ENCODE data around the gene PLEKHA7. TPM values are rescaled to one million over a fixed set of nuclear protein-coding genes. Genes with fewer than 3 reads are reported as not detected.

Gene PLEKHA7
- total RNA-seq, 1 experiment from 2014 or later, result 13.0 TPM

DNA sequence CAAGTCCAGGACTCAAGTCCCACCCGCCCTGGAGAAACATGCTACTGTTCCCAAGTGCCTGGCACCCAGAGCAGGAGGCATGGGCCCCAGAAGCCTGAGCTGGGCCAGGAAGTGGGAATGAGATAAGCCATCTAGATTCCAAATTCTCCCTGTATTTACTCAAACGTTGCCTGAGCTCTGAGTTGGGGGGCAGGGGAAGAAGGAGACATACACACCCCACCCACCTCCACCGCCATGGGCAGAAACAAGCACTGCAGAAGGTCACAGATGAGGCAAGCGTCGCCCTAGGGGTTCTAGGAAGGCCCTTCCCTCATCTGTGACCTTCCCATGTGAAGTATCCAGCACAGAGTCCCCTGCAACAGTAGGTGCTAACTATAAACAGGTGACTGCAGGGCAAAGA, 54.0 kb downstream of the PLEKHA7 start:
- Mint-ChIP-seq H3K27ac (peak overlapping the region; percentile 34; the same call in 1 of the 2 replicates), H3K27me3 (ENCODE audit: low read depth) (no peaks in the 10 kb centered on the region), H3K36me3 (no peaks in the 10 kb centered on the region), H3K4me3 (no peak overlapping the region), H3K9me3 (0 out of 2 replicates have a peak, but pooled peaks cover 3% of the 10 kb centered on the region), H3K4me1 (peaks cover 35% of the 10 kb centered on the region)
- DNase-seq (ENCODE audit: low spot score) (no peak), ATAC-seq (no peak)
- CTCF ChIA-PET, result no interaction called here
- POLR2A ChIA-PET, result interaction anchor here (0.9 kb wide), 1 partner anchor 103 kb away, joined by 3 read pairs; no protein-coding TSS in a partner anchor
- no peak for TF ChIP-seq TEAD1 (CRISPR knock-in tag; IDR thresholded peaks at IDR 0.05)
- TF ChIP-seq TEAD4 (CRISPR knock-in tag; IDR thresholded peaks at IDR 0.05), result no peak
- TF ChIP-seq, protein P1, sequence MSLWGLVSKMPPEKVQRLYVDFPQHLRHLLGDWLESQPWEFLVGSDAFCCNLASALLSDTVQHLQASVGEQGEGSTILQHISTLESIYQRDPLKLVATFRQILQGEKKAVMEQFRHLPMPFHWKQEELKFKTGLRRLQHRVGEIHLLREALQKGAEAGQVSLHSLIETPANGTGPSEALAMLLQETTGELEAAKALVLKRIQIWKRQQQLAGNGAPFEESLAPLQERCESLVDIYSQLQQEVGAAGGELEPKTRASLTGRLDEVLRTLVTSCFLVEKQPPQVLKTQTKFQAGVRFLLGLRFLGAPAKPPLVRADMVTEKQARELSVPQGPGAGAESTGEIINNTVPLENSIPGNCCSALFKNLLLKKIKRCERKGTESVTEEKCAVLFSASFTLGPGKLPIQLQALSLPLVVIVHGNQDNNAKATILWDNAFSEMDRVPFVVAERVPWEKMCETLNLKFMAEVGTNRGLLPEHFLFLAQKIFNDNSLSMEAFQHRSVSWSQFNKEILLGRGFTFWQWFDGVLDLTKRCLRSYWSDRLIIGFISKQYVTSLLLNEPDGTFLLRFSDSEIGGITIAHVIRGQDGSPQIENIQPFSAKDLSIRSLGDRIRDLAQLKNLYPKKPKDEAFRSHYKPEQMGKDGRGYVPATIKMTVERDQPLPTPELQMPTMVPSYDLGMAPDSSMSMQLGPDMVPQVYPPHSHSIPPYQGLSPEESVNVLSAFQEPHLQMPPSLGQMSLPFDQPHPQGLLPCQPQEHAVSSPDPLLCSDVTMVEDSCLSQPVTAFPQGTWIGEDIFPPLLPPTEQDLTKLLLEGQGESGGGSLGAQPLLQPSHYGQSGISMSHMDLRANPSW (CRISPR knock-in tag; conservative IDR thresholded peaks at IDR 0.05; ENCODE audit: low read depth), result no peak
- TF ChIP-seq ZNF121 (CRISPR knock-in tag; IDR thresholded peaks at IDR 0.05), result no peak
- TF ChIP-seq, protein P2, sequence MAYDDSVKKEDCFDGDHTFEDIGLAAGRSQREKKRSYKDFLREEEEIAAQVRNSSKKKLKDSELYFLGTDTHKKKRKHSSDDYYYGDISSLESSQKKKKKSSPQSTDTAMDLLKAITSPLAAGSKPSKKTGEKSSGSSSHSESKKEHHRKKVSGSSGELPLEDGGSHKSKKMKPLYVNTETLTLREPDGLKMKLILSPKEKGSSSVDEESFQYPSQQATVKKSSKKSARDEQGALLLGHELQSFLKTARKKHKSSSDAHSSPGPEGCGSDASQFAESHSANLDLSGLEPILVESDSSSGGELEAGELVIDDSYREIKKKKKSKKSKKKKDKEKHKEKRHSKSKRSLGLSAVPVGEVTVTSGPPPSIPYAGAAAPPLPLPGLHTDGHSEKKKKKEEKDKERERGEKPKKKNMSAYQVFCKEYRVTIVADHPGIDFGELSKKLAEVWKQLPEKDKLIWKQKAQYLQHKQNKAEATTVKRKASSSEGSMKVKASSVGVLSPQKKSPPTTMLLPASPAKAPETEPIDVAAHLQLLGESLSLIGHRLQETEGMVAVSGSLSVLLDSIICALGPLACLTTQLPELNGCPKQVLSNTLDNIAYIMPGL (CRISPR knock-in tag; IDR thresholded peaks at IDR 0.05), result no peak
- TF ChIP-seq, protein P3, sequence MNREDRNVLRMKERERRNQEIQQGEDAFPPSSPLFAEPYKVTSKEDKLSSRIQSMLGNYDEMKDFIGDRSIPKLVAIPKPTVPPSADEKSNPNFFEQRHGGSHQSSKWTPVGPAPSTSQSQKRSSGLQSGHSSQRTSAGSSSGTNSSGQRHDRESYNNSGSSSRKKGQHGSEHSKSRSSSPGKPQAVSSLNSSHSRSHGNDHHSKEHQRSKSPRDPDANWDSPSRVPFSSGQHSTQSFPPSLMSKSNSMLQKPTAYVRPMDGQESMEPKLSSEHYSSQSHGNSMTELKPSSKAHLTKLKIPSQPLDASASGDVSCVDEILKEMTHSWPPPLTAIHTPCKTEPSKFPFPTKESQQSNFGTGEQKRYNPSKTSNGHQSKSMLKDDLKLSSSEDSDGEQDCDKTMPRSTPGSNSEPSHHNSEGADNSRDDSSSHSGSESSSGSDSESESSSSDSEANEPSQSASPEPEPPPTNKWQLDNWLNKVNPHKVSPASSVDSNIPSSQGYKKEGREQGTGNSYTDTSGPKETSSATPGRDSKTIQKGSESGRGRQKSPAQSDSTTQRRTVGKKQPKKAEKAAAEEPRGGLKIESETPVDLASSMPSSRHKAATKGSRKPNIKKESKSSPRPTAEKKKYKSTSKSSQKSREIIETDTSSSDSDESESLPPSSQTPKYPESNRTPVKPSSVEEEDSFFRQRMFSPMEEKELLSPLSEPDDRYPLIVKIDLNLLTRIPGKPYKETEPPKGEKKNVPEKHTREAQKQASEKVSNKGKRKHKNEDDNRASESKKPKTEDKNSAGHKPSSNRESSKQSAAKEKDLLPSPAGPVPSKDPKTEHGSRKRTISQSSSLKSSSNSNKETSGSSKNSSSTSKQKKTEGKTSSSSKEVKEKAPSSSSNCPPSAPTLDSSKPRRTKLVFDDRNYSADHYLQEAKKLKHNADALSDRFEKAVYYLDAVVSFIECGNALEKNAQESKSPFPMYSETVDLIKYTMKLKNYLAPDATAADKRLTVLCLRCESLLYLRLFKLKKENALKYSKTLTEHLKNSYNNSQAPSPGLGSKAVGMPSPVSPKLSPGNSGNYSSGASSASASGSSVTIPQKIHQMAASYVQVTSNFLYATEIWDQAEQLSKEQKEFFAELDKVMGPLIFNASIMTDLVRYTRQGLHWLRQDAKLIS (CRISPR knock-in tag; IDR thresholded peaks at IDR 0.05; ENCODE audit: borderline replicate concordance), result no peak
- no peak for TF ChIP-seq NR1H2 (CRISPR knock-in tag; IDR thresholded peaks at IDR 0.05)
- TF ChIP-seq, protein P4, sequence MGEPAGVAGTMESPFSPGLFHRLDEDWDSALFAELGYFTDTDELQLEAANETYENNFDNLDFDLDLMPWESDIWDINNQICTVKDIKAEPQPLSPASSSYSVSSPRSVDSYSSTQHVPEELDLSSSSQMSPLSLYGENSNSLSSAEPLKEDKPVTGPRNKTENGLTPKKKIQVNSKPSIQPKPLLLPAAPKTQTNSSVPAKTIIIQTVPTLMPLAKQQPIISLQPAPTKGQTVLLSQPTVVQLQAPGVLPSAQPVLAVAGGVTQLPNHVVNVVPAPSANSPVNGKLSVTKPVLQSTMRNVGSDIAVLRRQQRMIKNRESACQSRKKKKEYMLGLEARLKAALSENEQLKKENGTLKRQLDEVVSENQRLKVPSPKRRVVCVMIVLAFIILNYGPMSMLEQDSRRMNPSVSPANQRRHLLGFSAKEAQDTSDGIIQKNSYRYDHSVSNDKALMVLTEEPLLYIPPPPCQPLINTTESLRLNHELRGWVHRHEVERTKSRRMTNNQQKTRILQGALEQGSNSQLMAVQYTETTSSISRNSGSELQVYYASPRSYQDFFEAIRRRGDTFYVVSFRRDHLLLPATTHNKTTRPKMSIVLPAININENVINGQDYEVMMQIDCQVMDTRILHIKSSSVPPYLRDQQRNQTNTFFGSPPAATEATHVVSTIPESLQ (CRISPR knock-in tag; IDR thresholded peaks at IDR 0.05), result no peak
- TF ChIP-seq FOXJ3 (CRISPR knock-in tag; IDR thresholded peaks at IDR 0.05; ENCODE audit: borderline replicate concordance), result no peak

DNA sequence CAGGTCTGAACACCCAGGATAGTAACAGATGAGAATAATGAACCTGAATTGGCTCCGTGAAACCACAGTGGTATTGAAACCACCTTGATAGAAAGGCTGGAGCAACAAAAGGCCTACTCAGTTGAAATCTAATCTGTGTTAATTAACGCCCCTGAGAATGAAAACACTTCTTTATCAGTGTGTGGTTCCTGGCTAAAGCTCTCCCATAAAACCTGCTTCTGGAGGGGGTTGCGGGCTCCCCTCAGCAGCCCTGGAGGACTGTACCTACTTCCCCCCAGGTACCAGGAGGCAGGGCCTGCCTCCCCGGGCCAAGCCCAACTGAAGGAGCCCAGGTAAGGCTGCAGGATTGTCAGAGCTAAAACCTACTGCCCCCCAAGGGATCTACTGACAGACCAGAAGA, 54.6 kb downstream of the PLEKHA7 start:
- CTCF ChIA-PET, result interaction anchor here (1.2 kb wide), 1 partner anchor 13 kb away, joined by 3 read pairs; no protein-coding TSS in a partner anchor
- TF ChIP-seq, protein P5, sequence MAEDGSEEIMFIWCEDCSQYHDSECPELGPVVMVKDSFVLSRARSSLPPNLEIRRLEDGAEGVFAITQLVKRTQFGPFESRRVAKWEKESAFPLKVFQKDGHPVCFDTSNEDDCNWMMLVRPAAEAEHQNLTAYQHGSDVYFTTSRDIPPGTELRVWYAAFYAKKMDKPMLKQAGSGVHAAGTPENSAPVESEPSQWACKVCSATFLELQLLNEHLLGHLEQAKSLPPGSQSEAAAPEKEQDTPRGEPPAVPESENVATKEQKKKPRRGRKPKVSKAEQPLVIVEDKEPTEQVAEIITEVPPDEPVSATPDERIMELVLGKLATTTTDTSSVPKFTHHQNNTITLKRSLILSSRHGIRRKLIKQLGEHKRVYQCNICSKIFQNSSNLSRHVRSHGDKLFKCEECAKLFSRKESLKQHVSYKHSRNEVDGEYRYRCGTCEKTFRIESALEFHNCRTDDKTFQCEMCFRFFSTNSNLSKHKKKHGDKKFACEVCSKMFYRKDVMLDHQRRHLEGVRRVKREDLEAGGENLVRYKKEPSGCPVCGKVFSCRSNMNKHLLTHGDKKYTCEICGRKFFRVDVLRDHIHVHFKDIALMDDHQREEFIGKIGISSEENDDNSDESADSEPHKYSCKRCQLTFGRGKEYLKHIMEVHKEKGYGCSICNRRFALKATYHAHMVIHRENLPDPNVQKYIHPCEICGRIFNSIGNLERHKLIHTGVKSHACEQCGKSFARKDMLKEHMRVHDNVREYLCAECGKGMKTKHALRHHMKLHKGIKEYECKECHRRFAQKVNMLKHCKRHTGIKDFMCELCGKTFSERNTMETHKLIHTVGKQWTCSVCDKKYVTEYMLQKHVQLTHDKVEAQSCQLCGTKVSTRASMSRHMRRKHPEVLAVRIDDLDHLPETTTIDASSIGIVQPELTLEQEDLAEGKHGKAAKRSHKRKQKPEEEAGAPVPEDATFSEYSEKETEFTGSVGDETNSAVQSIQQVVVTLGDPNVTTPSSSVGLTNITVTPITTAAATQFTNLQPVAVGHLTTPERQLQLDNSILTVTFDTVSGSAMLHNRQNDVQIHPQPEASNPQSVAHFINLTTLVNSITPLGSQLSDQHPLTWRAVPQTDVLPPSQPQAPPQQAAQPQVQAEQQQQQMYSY (CRISPR knock-in tag; IDR thresholded peaks at IDR 0.05), result no peak
- TF ChIP-seq, protein P6, sequence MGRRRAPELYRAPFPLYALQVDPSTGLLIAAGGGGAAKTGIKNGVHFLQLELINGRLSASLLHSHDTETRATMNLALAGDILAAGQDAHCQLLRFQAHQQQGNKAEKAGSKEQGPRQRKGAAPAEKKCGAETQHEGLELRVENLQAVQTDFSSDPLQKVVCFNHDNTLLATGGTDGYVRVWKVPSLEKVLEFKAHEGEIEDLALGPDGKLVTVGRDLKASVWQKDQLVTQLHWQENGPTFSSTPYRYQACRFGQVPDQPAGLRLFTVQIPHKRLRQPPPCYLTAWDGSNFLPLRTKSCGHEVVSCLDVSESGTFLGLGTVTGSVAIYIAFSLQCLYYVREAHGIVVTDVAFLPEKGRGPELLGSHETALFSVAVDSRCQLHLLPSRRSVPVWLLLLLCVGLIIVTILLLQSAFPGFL (CRISPR knock-in tag; IDR thresholded peaks at IDR 0.05; ENCODE audit: borderline replicate concordance), result no peak
- TF ChIP-seq MXD4 (CRISPR knock-in tag; IDR thresholded peaks at IDR 0.05; ENCODE audit: borderline replicate concordance), result no peak
- TF ChIP-seq MYBL2 (CRISPR knock-in tag; IDR thresholded peaks at IDR 0.05), result no peak
- no peak for TF ChIP-seq GTF2I (CRISPR knock-in tag; conservative IDR thresholded peaks at IDR 0.05)
- TF ChIP-seq, protein P7, sequence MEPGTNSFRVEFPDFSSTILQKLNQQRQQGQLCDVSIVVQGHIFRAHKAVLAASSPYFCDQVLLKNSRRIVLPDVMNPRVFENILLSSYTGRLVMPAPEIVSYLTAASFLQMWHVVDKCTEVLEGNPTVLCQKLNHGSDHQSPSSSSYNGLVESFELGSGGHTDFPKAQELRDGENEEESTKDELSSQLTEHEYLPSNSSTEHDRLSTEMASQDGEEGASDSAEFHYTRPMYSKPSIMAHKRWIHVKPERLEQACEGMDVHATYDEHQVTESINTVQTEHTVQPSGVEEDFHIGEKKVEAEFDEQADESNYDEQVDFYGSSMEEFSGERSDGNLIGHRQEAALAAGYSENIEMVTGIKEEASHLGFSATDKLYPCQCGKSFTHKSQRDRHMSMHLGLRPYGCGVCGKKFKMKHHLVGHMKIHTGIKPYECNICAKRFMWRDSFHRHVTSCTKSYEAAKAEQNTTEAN (CRISPR knock-in tag; IDR thresholded peaks at IDR 0.05), result no peak
- H3K4me1 Mint-ChIP-seq, result peaks cover 35% of the 10 kb centered on the region
- H3K36me3 Mint-ChIP-seq, result no peaks in the 10 kb centered on the region
- H3K9me3 Mint-ChIP-seq, result 0 out of 2 replicates have a peak, but pooled peaks cover 4% of the 10 kb centered on the region
- DNase-seq (ENCODE audit: low spot score) (no peak), ATAC-seq (no peak; the same call in 1 of the 2 replicates)
- POLR2A ChIA-PET, result no interaction called here
- H3K27me3 Mint-ChIP-seq (ENCODE audit: low read depth), result no peaks in the 10 kb centered on the region
- peak overlapping the region; percentile 48 for H3K27ac Mint-ChIP-seq
- H3K4me3 Mint-ChIP-seq, result no peak overlapping the region

Data from WTC11 (cell line).